ENCODE measurements around the gene GAS2L2. TPM values are rescaled to one million over a fixed set of nuclear protein-coding genes. Genes with fewer than 3 reads are reported as not detected.
"Not testable (repeated sequence)": the region's sequence is repeated elsewhere in the genome, so short reads cannot be mapped to it uniquely, and the experiment has no call there.

Gene GAS2L2
- polyA plus RNA-seq, 1 donor, result 0.08 TPM

DNA sequence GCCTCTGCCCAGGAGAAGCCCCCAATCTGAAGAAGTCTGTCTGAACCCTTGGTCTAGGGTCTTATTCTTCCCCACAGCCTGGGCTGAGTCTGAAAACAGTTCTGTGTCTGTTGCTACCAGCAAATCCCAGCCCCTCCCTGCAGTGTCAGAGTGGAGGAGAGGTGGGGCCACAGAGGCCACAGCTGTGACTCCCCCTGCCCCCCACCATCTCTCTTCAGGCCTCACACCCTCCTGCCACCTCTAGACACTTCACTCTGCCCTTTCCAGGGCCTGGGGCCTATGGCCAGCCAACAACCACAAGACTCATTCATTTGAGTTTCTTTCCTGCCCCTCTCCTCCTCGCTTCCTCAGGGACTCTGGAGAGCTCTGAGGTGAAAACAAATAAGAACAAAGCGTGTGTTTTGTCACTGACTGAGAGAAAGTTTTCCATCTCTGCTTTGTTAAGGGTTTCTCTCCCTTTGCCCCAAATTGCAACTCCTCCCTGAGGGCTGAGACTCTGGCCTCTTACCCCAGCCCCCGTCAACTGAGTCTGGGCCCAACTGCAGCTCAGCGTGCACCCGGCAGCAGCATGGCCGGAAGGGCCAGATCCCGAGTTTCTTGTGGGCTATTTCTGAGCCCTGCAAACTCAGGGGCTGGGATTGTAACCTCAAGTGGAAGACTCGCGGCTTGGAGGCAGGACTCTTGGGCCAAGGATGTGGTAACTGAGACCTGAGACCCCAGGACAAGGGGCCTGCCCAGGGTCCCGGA lies 20.8 kb upstream of the GAS2L2 start:
- no peak for DNase-seq

DNA sequence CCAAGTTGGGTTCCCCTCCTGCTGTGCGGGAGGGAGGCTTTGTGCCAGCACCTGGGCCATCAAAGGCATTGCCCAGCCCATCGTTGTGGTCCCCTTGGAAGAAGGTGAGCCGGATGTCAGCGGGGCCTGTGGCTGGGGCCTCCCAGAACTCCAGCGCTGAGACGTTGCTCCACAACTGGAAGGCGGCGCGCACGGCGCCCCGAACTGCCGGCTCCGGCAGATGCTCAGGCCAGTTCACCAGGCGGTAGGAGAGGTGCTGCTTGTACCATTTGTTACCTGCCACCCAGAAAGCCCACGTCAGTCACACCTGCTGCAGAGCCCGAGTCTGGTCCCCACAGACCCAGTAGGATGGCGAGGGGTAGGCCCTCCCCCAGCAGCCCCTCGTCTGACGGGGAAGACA lies 20.1 kb upstream of the GAS2L2 start:
- DNase-seq, result no peak

DNA sequence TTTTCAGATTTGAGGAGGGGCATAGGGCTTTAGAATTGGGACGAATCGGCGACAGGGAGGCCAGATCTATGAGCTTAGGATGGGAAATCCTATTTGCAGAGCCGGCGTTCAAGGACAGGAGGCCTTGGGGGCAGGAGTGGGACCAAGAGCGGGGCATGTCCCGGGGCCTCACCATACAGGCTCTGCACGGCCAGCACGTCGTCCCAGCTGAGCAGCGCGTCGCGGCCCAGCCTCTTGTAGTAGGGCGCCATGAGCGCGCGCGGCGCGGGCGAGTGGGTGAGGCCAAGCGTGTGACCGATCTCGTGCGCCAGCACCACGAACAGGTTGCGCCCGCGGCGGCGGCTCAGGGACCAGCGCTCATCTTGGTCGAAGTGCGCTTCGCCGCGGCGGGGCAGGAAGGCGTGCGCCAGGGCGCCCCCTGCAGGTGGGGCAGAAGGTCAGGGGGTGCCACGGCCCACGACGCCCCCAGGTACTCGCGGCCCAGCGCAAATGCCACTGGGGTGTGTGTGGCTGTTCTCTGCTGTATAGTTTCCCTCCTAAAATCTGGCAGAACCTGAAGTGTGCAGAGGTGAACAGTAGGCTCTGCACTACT lies 17.0 kb upstream of the GAS2L2 start:
- no peak for DNase-seq

DNA sequence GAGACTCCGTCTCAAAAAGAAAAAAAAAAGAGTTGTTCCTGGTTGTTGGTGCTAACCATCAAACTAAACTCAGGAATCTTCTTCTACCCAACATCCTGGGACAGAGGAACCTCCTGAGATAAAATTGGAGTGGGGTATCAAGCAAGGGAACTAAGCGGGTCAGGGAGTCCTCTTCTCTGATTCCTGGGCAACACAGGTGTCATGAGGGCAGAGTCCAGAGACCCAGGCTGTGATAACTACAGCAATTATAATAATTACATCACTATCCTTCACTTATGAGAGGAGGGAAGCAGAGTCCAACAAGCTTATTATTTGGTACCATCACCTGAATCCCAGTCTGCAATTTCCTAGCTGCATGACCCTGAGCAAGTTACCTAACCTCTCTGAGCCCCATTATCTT lies 15.8 kb upstream of the GAS2L2 start:
- DNase-seq, result no peak

DNA sequence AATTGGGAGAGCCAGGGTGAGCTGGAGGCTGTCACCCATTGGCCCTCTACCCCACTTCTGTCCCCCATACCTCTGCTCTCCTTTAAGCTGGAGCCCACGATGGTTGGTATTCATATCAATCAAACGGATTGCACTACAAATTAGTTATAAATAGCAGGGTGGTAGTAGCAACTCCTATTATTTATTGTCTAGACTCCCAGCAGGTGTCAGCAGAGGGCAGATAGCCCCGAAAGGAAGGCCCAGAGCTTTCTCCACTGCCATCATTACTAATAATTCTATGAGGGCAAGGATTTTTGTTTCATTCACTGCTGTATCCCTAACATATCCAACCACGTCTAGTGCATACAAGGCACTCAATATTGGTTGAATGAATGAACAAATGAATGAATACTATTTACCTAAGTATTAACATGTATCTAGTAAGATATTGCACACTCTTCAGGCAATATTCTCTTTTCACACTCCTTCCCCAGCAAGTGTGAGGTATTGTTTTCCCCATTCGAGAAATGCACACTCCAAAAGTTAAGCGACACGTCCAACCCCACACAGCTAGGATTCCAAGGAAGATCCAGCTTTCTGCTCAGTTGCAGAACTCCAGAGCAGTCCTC lies 14.0 kb upstream of the GAS2L2 start:
- no peak for DNase-seq

DNA sequence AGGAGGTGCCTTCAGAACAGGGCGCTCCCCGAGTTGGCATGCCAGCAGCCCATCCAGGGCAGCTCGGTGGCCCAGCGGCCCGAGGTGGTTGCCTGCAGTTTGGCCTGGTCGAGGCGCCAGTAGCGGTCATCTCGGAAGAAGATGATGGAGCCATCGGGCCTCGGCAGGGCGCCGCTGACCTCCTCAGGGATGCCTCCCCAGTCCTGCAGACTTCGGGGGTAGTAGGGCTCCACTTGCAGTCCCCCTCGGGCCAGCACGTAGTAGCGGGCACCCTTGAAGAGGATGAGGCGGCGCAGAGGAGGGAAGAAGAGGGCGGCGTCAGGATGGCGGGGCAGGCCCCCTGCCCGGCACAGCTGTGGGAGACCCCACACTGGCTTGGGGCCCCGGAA lies 13.4 kb upstream of the GAS2L2 start:
- DNase-seq, result no peak

DNA sequence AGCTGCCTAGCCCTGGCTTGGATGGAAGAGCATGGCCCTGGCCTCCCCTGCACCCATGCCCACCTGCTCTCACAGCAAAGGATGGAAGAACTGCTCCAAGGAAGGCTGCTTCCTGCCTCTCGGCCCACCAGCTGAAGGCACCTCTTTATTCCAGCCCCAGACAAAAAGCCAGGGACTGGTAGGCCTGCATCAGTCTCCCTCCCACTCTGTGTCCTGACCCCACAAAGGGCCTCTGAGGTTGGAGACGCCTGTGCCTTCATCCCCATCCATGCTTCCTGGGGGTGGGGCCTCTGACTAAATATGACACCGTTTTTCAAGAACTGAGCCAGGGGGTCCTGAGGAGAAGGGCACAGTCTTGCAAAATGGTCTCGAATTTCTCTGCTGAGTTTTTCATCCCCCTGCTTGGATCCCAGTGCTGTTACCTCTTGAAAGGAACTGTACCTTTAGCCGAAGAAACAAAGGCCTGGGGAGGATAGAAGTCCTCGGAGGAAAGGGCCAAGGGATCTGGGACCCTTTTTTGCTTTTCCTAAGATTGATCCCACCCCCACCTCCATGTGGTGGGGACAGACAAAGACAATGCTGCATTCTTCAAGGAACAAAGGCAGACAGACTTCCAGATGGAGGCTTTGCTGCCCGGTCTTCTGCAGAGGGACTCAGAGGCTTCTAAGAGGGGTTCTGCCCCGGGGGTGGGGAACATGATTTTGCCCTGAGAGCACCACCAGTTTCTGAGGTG lies 12.9 kb upstream of the GAS2L2 start:
- DNase-seq, result no peak

DNA sequence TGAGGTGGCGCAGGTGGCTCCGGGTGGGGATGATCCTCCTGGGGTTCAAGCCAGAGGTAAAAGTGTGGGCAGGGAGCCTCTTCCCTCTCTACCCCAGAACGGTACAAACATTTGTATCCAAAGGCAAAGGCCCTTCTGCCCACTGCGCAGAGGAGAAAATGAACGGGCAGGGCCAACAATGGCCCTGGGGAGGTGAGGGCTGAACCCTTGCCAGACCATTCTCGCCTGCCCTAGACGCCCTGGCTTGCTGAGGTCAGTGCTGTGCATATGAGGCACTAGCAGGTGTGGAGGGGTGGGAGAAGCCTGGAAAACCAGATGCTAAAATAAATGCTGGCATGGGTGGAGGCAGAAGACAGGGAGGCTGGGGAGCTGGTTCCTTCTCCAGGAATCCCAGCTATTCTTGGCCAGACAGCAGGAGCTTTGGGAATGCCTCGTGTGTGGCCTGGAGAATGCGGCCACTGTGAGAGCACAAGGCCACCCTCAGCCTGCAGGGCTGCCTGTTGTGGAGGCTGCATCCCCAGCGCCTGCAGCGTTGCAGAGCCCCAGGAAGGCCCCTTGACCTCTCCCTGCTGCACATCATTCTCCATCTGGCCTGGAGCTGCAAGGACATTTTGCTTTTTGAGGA lies 12.2 kb upstream of the GAS2L2 start:
- DNase-seq, result no peak

DNA sequence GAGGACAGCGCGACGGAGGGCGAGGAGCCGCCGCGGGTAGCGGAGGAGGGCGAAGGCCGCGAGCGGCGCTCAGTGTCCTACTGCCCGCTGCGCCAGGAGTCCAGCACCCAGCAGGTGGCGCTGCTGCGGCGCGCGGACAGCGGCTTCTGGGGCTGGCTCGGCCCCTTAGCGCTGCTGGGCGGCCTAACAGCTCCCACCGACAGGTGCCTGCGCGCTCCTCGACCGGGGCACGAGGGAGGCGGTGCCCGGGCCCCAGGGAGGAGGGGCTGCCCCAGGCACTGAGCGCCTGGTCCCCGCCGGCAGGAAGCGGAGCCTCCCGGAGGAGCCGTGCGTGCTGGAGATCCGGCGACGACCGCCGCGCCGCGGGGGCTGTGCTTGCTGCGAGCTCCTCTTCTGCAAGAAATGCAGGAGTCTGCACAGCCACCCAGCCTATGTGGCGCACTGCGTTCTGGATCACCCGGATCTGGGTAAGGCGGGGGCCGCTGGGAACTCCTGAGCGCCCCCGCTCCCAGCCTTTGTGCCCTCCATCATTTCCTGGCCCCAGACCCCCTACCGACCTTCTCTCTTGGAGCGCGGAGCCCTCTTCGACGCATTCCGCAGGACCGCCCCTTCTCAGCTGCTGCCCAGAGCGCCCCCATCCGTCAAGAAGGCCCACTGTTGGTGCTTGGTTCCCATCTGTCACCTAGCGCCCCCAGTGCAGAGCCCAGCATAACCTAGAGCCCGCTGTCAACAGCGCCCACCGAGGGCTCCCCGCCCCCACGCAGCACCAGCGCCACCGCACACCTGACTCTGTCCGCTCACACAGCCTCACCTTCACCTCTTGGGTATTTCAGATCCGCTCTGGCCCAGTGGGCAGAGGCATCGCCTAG lies 11.3 kb upstream of the GAS2L2 start:
- peak; percentile 90 for DNase-seq

DNA sequence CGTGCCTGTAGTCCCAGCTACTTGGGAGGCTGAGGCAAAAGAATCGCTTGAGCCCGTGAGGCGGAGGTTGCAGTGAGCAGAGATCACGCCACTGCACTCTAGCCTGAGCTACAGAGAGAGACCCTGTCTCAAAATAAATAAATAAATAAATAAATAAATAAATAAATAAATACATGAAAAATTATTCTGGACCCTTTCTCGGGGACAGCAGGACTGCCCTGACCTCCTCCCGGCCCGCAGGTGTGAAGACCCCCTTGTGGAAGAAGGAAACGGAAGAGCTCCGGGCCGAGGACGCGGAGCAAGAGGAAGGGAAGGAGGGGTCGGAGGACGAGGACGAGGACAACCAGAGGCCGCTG lies 10.7 kb upstream of the GAS2L2 start:
- no peak for DNase-seq

DNA sequence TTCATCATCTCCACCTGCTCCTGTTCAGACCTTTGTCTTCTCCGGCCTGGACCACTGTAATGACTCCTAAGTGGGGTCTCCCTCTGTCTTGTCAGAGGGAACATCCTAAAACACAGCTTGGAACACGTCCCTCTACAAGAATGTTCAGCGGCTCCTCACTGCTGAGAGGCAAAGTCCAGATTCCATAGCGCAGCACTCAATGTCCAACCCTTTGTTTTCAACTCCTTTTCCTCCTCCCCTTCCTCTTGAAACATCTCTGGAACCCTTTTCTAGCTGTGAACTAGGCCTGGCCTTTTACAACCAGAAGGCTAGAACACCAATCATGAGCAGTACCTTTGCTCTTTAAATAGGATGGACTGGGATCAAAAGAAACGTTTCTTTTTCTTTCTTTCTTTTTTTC lies 8.6 kb upstream of the GAS2L2 start:
- DNase-seq, result no peak

DNA sequence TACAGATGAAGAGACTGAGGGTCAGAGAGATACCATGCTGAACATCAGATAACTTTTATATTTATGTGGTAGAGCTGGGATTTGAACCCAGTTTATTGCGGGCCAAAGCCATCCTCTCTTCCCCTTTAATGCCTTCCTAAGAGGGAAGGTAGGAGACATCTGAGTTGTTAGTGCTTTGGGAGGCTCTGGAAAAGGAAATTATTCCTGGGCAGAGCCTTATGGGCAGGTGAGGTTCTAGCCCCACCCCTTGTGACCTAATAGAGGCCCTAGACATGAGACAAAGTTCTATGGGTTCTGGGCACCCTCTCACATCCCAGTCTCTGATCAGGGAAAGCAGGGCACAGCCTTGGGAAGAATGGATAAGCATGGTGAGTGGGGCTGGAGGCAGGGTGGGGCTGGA lies 7.5 kb upstream of the GAS2L2 start, which contains the start of gene C17orf50:
Gene C17orf50, plus strand, starts transcription at position 301 of the 400 bp plus-strand sequence. Its CDS starts 55 bp downstream, at position 356.
- no peak for DNase-seq

DNA sequence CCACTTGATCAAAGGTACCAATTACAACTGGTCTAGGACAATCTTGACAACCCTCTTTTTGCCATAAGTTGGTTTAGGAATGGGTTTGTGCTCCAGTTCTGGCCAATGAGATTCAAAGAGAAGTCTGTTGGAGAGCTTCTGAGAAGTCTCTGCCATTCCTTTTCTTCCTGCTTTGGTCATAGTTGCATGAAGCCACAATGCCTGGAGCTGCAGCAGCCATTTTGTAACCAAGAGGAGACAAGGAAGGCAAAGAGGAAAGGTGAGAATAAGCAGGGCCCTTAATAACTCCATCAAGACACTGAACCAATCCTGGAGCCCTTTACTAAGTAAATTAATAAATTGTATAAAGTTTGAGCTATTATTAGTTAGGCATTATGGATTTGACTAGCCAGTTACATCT lies 4.2 kb upstream of the GAS2L2 start:
- no peak for DNase-seq

DNA sequence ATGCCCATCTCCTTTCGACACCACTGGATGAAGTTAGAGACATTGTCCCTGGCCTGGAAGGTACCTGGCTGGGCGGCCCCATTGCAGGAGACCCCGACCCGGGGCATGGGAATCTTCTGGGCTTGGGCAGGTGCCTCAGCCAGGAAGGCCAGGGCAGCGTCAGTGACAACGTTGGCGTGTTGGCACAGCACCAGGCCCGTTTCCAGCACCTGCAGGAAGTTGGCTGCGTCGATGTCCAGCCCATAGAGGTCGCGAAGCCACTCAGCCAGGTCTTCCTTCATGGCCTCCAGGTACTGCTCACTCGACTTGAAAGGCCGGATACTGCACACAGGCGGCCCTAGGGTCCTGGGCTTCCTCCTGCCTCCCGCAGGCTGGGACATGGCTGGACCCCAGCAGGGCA lies 568 bp downstream of the GAS2L2 start:
- DNase-seq, result no peak

DNA sequence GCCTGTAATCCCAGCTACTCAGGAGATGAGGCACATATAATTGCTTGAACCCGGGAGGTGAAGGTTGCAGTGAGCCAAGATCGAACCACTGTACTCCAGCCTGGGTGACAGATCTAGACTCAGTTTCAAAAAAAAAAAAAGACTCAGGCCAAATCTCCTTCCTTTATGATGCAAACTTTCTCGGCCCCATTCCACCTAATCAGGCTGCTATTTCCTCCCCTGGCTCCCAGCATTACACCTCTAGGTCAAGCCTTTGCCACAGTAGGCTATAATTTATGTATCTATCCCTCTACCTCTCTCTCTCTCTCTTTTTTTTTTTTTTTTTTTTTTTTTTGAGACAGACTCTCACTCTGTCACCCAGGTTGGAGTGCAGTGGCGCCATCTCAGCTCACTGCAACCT lies 1.5 kb downstream of the GAS2L2 start:
- DNase-seq, result not testable (repeated sequence)

DNA sequence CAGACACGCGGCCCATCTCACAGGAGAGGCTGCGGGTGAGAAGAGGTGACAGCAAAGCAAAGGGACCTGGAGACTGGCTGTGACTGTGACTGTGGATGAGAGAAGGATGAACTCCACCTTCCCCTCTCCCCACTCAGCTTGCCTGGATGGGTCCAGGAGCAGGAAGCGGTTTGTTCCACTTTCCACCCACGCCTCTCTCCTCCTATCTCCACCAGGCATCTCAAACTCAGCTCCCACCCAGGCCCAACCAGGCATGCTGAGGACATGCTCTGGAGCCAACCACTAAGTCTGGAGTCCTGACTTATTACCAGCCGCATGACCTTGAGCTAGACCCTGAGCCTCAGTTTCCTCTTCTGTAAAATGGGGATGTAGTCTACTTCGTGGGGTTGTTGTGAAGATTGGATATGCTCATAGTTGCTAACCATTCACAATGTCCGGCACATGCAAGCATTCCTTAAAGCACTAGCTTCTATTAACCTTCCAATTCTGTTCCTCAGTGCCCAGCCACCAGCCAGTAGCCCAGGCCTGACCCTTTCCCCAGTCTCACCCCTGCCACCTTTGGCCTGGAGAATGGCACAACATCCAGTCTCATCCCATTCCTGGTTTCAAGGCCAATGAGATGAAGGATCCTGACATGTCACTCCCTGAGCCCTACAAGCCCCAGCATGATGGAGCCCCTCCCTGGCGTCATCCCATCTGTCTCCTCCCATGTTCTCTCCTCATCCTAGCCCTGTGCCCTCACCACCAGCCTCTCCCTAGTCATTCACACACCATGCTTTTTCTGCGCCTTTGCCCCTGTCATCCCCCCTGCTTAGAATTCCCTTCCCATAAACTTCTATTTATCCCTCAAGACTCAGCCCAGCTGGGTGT lies 2.3 kb downstream of the GAS2L2 start:
- DNase-seq, result no peak

DNA sequence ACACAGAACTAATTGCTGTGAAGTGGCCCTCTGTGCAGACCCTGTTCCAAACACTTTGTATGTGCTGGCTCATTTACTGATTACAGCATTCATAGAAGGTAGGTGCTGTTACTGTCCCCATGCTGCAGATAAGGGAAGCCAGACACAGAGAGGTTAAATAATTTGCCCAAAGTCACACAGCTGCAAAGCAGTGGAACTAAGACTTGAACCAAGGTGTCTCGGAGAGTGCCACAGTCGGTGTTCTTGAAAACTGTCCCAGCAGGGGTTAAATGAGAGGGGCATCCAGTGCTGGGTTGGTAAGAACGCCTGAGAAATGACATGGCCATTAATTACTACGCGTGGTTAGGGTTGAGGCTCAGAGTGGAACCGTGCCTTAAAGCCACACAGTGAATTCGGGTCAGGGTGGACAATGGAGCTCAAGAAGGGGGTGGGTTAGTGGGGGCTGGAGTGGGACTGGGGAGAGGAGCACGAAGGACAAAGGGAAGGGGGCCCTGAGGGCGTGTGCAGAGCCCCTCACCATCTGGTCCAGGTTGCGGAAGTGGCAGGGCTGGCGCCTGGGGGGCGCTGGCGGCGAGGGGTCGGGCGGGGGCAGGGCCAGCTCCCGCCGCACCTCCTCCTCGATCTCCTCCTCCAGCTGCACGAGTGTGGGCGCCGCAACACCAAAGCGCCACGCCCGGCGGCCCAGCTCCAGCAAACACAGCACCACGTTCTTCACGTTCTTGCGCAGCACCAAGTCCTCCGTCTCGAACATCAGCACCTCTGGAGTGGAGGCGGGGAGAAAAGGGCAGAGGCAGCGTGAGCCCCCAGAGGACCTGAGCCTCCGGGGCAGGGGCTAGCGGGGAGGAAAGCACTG lies 3.3 kb downstream of the GAS2L2 start:
- no peak for DNase-seq

DNA sequence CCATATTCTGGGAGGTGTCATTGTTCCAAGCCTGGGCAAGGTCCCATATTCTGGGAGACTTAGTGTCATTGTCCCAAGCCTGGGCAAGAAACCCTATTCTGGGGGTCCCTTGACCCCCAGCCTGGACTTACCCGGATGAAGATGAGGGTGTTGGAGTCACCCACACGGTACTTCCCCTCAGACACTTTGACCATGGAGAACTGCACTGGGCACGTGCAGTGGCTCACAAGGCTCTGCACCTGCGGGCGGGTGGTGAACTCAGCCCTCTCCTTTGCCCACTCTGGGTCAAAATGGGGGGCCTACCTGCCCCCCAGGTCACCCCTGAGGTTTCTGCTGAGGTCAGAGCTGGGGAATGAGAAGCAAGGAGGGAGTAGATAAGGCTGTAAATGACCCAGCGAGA lies 4.1 kb downstream of the GAS2L2 start:
- DNase-seq, result no peak

DNA sequence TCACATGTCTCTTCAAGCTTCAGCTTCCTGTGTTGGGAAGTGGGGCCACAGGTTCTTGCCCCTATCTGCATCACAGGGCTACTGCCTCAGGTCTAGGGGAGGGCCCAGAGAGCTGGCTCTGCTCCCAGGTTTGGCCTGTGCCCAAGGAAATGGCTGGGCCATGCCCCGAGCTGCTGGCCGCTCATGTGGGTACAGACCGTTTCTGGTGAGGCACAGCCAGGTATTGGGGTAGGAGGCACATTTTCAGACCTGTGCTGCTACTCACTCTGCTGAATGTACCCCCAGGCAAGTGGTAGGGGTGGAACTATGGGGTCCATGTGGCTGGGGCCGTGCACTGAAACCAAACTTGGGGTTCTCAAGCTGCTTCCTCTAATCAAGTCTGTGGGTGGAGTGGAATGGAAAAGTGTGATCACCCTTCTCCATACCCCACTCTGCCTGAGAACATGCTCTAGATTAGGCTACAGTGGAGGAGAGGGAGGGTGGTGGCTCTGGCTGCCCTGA lies 4.6 kb downstream of the GAS2L2 start:
- DNase-seq, result no peak
